ENCODE measurements around the gene TRABD2B.

TRABD2B gene

DNA sequence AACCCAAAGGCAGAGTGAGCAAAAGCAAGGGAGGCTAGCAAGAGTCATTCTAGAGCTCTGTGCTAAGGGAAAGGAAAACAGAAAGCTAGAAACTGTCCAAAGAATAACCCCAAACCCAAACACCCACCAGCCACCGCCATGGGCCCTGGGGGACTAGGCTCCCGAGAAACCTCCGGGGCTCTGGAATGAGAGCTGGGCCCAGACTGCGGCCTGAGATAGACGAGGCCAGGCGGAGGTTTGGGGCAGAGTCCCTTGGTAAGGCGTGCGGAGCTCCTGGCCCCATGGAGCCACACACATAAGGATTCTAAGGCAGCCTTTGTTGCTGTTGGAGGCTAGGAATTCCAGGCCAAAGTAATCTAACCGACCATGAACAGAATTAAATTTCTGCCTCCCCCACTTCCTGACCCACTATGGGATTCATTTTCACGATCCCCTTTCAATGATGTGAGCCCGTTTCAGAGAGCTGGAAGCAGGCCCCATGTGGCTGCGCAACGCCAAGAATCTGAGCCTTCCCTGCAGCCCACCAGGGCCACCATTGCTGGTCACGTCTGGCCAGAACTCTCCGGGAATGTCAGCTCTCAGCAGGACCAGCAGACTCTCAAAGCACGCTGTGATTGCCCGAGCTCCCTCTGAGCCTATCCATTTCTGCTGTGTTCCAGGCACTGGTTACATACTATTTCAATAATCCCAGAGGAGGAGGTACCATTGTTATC, 145.0 kb downstream of the TRABD2B start:
- no peak for DNase-seq (ENCODE audit: low read depth in 2 of 2)

DNA sequence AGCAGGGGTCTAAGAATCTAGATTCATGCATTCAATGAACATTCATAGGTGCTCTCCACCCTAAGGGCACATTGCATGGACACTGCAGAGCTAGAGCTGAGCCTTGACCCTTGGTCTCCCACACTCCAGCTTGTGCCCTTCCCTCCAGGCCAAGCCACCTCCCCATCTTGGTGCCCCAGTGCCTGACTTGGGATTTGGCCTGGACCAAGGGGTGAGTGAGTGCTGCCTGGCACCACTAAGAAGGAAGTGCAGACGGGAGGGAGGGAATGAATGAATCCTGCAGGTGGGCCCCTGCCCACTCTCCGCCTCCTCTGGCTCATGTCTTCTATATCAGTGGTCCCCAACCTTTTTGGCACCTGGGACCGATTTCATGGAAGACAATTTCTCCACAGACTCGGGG, 146.7 kb downstream of the TRABD2B start:
- no peak for DNase-seq (ENCODE audit: low read depth in 2 of 2)

DNA sequence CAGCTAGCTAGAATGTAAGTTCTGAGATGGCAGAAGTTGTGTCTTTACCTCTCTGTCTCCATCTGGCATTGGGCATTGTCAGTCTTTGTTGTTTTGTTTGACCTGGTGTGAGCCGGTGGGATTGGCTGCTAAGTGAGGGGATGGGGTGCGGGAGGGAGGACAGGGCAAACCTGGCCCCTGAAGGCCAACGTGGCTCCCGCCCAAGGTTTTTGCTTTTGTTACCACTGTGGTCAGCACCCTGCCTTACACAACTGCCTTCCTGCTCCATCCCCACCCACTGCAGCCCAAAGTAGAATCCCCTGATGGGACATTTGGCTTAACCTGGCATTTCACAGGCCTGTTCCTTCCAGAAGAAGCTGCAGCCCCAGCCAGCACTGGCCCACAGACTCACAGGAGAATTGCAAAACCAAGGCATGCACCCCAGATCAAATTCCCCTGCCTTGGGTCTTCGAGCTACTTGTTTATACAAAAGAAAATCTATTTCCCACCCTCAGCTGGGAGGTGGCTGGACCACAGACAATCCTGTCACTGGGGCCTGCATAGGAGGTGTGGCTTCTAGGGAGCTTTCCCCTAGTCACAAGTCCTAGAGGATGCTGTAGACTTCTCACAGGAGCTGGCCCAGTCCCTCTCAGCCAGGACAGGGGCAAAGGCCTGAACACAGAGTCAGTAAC, 147.5 kb downstream of the TRABD2B start:
- DNase-seq (ENCODE audit: low read depth in 2 of 2) = no peak

DNA sequence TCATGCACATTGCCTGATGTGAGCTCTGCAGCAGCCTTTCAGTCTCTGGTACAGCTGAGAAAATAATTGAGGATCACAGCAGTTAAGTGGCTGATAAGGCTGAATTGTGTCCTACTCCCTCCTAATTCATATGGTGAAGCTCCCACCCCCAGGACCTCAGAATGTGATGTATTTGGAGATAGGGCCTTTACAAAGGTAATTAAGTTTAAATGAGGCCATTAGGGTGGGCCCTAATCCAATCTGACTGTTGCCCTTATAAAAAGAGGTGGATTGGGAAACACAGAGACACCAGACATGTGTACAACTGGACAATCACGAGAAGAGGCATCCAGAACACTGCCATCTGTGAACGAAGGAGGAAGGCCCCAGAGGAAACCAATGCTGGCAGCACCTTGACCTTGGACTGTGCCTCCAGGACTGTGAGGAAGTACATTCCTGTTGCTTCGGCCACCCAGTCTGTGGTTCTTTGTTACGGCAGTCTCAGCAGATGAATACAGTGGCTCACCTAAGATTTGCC, 148.1 kb downstream of the TRABD2B start:
- no peak for DNase-seq (ENCODE audit: low read depth in 2 of 2)

DNA sequence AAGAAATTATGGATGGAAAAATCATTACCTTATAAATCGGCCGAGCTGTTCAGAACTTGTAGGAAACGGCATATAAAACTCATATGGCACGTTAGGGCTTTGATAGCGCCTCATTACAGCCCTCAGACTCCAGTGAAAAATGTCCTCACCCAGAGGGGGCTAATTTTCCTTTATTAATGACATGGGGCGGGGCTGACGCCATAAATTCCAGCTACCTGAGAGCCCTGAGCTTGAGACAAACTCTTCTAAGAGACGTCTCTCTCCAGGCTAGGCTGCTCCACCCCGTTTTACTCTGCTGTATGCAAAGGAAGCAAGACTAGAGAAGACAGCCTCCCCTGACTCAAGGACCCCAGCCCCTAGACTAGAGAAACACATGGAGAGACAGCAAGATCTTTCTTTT, 149.4 kb downstream of the TRABD2B start:
- no peak for DNase-seq (ENCODE audit: low read depth in 2 of 2)

DNA sequence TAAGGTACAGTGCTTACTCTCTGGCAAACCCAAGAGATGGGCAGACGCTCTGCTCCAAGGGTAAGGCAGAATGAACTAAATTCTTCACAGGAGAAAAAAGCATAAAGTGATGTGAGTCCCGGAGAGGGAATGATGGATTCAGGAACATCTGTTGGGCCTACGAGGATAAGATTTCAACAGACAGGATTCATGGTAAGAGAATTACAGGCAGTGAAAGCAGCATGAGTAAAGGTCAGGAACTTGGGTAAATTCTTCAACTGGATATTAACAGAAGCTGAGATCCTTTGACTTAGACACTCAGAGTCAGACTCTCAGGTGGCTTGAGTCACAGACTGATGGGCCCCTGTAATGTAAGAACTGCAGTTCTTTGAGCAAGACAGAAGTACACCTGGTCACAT, 152.6 kb downstream of the TRABD2B start:
- DNase-seq (ENCODE audit: low read depth in 2 of 2) = no peak

DNA sequence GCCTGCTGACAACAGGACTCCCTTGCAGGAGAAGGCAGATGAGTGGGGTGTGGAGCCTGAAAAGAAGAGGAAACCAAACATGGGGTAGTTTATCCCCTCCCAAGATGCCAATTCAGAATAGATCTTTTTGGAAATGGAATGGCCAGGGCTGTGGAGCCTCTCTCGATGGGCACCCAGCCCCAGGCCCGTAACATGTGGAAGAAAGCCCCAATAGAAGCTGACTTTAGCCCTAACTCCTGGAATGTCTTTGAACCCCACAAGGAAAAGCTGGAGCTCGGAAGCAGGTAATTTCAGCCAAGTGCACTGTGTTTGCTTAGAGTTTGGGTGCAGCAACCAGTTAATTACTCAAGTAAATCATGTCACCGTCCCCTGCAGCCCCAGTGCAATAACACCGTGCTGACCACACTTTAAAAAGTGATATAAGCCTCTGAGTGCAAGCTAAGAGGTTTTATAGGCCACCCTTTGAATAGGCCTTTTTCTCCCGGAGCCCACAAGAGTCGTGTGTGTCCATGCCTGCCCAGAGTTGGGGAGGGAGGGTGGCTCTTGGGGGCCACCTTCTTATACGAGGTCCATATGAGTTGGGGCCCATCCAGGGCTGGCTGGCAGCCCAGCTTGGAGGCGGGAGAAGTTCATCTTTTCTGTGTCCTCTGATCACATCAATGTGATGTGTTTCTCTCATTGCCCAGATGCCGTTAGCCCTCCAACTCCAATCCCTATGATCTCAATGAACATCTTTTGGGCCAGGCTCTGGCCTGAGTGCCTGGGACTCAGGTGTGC, 153.2 kb downstream of the TRABD2B start:
- no peak for DNase-seq (ENCODE audit: low read depth in 2 of 2)

DNA sequence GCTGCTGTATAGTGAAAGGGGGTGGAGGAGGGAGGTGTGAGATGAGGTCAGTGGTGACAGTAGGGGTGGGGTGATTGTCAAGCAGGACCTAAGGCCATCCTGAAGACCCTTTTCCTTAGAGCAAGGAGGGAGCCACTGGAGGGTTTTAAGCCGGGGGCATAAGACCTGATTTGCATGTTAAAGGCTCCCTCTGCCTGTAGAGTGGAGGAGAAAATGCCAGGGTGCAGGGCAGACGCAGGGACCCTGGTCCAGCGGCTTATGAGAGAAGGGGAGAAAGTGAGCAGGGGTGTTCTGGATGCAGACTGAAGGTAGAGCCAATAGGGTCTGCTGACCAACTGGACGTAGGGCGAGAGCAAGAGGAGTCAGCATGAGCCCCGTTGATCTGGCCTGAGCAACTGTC, 154.1 kb downstream of the TRABD2B start:
- DNase-seq (ENCODE audit: low read depth in 2 of 2) = no peak

DNA sequence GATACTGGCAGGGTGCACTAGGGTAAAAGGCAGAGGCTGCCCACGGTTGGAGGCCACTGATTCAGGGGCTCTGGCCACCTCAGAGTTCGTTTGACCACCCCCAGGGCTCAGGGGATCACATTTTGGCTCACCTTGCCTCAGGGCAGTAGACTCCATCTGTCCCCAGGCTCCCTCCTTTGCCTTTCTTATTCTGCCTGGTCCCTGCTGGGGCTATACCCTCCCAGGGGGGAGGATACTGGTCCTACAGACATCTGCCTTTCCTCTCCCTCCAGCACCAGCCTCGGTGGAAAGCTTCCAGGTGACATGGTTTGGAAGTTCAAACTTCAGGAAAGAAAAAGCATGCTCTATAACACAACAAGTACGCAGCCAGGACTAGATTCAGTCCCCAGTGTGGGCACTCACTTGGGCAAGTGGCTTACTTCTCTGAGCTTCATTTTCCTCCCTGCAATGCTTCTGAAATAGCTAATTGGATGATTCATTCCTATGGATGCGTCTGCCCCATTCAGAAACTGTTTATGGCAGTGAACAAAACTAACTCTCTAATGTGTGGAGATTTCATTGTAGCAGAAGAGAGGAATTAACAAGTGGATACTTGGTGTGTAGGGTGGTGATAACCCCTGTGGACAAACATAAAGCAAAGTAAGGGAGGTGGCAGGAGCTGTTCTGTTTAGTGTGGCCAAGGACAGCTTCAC, 154.8 kb downstream of the TRABD2B start:
- no peak for DNase-seq (ENCODE audit: low read depth in 2 of 2)

DNA sequence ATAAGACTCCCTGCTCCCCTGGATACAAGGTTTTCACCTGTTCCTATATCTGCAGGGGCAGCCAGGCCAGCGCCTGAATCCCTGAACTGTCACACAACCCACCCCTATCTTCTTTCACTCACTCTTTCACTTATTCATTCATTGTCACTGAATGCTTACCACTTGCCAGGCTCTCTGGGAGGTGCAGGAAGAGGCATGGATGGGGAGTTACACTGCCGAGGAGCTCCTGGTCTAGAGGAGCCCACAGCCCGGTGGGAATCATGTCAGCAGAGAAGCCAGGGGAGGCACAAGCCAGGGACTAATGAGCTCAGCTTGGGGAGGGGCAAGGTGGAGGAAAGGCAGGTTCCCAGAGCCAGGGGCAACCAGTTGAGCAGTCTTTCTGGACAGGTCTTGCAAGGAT, 155.8 kb downstream of the TRABD2B start:
- no peak for DNase-seq (ENCODE audit: low read depth in 2 of 2)

DNA sequence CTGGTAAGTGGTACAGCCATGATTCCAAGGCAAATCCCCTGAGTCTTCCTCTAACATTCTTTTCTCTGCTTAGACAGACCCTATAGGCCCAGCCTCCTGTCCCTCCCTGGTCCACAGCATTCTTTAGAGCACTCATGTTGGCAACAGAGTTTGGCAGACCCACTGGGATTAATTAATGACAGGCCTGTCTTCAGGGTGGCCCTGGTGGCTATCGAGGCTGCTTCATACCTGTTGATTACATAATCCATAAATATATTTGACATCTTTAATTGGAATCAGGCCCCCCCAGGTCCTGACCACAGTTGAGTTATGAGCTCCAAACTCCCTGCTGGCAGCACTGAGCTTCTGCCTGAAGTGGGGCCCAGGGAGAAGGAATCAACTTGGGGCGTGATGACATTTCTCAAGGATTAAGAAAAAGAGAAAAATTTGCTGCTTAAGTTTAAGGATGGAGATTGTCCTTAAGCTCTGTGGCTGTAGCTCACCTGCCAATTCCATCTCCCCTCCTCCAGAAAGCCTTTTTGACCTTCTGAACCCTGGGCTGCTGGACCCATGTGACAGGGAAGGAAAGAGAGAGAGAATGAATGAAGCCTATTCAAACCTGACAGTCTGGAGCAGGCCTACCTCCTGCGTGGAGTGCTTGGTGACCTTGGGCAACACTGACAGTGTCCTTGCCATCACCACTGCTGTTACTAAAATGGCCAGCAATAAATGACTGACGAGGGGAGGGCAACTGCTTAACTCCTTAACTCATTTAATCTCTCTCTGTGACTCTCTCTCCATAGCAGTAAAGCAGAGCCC, 156.6 kb downstream of the TRABD2B start:
- peak; percentile 58 to 60 for DNase-seq (ENCODE audit: low read depth in 2 of 2)

DNA sequence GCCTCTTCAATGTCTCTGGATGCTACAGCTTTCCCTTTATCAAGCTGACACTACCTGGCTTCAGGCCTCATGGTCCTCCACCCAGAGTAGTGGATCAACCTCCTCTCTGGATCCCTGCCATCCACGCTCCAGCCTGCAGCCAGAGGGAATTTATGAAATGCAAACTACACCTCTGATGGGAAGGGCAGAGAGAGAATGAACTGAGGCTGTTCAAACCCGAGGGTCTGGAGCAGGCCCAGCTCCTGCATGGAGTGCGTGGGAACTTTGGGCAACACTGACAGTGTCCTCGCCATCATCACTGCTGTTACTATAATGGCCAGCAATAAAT, 157.8 kb downstream of the TRABD2B start:
- no peak for DNase-seq (ENCODE audit: low read depth in 2 of 2)

DNA sequence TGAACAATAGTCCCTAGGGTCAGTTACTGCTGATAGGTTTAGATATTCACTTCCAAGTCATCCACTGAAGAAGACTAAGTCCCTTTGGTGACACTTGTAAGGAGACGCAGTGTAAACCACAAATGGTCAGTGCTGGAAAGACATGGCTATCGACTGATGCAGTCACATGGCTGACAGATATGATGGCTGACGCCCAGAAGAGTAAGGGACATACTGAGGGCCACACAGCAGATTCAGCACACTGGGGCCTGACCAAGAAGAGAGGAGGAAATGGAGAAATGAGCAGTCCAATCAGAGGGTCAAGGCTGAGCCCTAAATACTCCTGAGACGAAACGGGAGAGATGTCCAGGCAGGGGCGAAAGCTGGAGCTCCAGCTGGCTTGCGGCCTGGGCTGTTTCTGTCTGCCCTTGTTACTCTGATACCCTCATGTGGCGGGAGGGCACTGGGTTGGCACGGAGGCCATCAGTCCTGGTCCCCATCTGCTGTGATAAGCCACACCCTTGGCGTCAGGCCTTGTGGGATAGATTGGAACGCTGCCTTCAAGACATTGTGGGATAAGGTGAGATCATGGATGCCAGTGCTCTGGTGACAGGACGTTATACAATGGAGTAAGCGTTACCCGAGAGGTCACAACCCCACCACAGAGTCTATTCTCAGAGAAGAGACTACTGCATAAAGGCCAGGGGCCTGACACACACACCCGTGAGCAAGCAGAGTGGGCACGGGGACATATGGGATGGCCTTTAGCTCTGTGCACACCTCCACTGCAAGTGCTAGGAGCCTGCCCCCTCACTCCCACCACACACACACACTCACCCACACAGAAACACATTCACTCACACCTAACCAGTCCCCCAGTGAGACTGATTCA, 158.4 kb downstream of the TRABD2B start:
- no peak for DNase-seq (ENCODE audit: low read depth in 2 of 2)

DNA sequence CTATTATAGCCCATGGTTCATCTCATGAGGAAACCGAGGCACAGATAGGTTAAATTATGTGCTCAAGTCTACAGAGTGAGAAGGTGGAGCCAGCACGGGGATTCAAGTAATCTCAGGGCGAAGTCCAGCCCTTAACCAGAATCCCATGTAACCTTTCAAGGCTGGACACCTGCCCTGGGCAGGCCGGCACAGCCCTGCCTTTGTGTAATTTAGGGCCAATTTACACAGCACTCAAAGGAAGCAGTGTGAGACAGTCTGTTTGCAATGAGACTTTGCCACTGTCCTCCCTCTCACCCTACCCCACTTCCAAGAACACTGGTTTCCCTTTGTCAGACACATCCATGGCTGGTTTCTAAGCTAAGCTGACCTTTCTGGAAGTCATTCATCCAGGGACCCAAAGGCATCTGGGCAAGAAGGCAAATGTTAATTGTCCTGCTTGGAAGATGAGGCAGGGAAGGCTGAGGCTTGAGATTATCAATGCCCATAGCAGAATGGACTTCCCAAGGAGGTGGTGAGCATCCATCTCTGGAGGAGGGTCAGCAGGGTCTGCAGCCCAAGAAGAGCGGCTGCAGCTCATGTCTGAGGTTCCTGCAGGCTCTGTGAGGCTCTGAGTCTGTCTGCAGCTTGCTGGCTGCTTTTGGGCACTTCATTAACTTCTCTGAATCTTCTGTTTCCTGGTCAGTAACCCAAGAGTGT, 159.2 kb downstream of the TRABD2B start:
- DNase-seq (ENCODE audit: low read depth in 2 of 2) = no peak

DNA sequence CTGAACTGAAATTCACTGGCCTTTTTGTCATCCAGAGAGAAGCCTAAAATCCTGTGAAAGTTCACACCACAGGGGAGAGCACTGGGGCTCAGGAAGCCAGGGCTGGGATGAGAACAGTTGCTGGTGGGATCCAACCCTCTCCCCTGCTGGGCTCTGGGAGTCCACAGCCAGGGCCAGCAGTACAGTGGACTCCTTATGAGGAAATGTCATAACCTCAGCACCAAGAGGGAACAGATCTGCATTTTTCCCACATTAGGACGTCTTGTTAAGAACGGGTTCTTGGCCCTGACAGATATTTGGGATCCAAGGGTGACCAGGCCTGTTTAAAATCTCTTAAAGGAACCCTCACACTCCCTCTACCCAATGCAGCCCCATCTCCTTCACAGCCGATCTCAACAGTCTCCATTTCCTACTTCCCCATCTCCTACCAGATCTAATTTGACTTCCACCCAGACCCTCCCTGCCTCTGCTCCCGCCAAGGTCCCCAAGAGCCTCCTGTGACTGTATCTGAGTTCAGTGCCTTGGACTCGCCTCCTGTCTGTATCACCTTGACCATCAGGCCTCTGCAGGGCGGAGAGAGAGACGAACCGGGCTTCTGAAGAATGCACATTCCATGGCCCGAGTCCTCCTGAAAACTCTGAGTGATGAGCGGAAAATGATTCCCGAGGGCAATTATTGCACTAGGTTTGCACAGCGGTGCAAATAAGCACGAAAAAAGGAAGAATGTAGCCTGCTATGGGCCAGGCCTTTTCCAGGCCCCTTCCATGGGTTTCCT, 159.9 kb downstream of the TRABD2B start:
- DNase-seq (ENCODE audit: low read depth in 2 of 2) = no peak

DNA sequence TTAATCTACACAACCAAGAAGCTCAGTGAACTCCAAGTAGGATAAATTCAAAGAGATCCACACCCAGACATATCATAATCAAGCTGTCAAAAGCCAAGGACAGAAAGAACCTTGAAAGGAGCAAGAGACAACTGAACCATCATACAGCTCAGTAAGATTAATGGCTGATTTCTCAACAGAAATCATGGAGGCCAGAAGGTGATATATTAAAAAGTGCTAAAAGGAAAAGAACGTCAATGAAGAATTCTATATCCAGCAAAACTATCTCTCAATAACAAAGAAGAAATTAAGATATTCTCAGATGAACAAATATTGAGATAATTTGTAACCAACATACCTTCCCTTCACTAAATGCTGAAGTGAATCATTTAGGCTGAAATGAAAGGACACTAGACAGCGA, 161.8 kb downstream of the TRABD2B start:
- no peak for DNase-seq (ENCODE audit: low read depth in 2 of 2)

DNA sequence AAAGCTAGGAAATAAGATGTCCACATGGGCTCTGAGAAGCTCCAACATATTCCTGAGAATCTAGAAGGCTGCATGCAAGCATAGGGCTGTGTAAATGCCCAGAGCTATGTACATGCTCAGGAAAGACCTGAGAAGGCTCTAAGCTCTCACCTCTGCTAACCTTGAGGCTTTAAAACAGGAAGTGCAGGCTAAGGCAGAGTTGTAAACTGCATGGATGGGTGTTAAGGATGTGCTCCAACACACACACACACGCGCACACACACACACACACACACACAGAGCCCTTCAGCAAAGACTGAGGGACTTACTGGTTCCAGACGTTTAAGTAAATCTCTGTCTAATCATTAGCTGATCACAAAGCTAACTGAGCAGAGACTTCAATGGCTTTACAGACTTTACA, 162.9 kb downstream of the TRABD2B start:
- DNase-seq (ENCODE audit: low read depth in 2 of 2) = no peak

DNA sequence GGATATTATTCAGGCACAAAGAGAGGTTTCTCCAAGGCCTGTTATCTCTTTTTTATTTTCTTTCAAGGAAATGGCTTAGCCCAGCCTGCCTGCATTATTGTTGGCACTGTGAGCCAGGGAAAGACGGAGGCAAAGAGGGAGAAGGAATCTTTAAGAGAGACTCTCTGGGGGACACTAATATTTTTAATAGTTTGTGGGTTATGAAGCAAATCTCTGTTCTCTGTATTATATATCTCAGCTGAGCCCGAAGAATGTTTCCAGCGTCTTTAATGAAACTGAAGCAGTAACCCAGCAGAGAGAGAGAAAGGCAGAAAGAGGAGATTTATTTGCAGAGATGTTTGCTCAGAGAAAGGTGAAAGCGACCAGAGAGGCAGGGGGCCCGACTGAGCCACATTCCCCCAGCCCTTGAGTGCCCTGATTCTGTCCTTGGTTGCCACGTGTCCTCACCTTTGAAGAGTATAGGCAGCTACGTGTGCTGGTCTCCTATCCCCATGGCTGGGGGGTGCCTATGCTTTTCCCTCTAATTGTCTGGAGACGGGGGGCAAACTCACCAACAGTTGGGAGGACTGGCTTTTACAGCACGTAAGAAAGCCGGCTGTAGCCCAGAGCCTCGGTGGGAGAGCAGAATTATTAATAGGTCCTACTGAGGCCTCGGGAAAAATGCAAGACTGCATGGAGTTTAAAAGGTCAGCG, 166.4 kb downstream of the TRABD2B start:
- no peak for DNase-seq (ENCODE audit: low read depth in 2 of 2)
